Measurements from ENCODE around the gene FAM241B. TPM values are rescaled to one million over a fixed set of nuclear protein-coding genes. Genes with fewer than 3 reads are reported as not detected.

FAM241B gene
- polyA plus RNA-seq, 1 of the 3 experiments (the other 2 are of a cell fraction): 16.0 TPM

GRCh38 chr10:69616358-69616757, 13.7 kb upstream of the FAM241B start:
- TF ChIP-seq IRF3 (IDR thresholded peaks at IDR 0.05; ENCODE audit: low read depth, low read length) (no peak), MAX (IDR thresholded peaks at IDR 0.05; ENCODE audit: low read depth) (no peak), SIN3A (IDR thresholded peaks at IDR 0.05; ENCODE audit: borderline replicate concordance, low read depth, low read length) (no peak), NRF1 (IDR thresholded peaks at IDR 0.05; ENCODE audit: low read depth, low read length) (no peak), REST (IDR thresholded peaks at IDR 0.05; ENCODE audit: low read depth, low read length) (no peak), SMC3 (IDR thresholded peaks at IDR 0.05; ENCODE audit: low read depth, low read length) (no peak), ELF1 (IDR thresholded peaks at IDR 0.05) (no peak), RXRA (IDR thresholded peaks at IDR 0.05; ENCODE audit: borderline replicate concordance, low read depth) (no peak), CHD2 (IDR thresholded peaks at IDR 0.05; ENCODE audit: low read length, partially characterized antibody) (no peak), USF2 (IDR thresholded peaks at IDR 0.05; ENCODE audit: borderline replicate concordance, low read depth, low read length) (no peak), EZH2phosphoT487 (IDR thresholded peaks at IDR 0.05; ENCODE audit: borderline replicate concordance, low read depth) (no peak), NFIC (IDR thresholded peaks at IDR 0.05; ENCODE audit: borderline replicate concordance) (no peak), TEAD4 (IDR thresholded peaks at IDR 0.05; ENCODE audit: borderline replicate concordance, insufficient read depth) (no peak), CTCF (IDR thresholded peaks at IDR 0.05) (no peak), YY1 (IDR thresholded peaks at IDR 0.05; ENCODE audit: low read depth) (no peak), GATA2 (CRISPR knock-in tag; IDR thresholded peaks at IDR 0.05) (no peak), FOXJ3 (CRISPR knock-in tag; IDR thresholded peaks at IDR 0.05) (no peak), MXI1 (IDR thresholded peaks at IDR 0.05; ENCODE audit: low read depth, low read length) (no peak)
- CTCF ChIA-PET: interaction anchor here (1.0 kb wide), 3 partner anchors 13 to 341 kb away, joined by 3 read pairs; no protein-coding TSS in a partner anchor

More at GRCh38 chr10:69616358-69616757, 13.7 kb upstream of the FAM241B start:
- H3K36me3 ChIP-seq (replicated peaks in 1 of 2; ENCODE audit: control insufficient read depth in 1 of 2, insufficient read depth in 2 of 2, low read length in 1 of 2): no peaks in the 10 kb centered on the region
- H3K4me3 ChIP-seq (ENCODE audit: low read depth in 2 of 2, low read length in 1 of 2): no peak overlapping the region
- no peaks in the 10 kb centered on the region for H3K9me3 ChIP-seq
- H2AFZ ChIP-seq (ENCODE audit: low read depth): no peak overlapping the region
- H3K79me2 ChIP-seq (ENCODE audit: insufficient read depth): no peaks in the 10 kb centered on the region
- H3K9me2 ChIP-seq: no peaks in the 10 kb centered on the region
- no peak overlapping the region for H3K9ac ChIP-seq
- POLR2A ChIA-PET: no interaction called here
- peaks cover 23% of the 10 kb centered on the region; the same call in 1 of the 2 replicates for H3K27me3 ChIP-seq (ENCODE audit: insufficient read depth)
- no peaks in the 10 kb centered on the region for H4K20me1 ChIP-seq (ENCODE audit: insufficient read depth)
- 20% methylated on average over 4 of the region's 4 CpGs for WGBS (ENCODE audit: low lambda C conversion rate)
- no peak overlapping the region for H3K27ac ChIP-seq (ENCODE audit: low read depth in 2 of 2, low read length in 1 of 2)
- no peaks in the 10 kb centered on the region for H3K4me1 ChIP-seq (ENCODE audit: control insufficient read depth in 1 of 2, insufficient read depth in 2 of 2, low read depth in 1 of 2, low read length in 1 of 2)
- no peak for DNase-seq
- H3K4me2 ChIP-seq: no peak overlapping the region
- no peaks in the 10 kb centered on the region for H3F3A ChIP-seq (replicated peaks; ENCODE audit: insufficient read depth)

Measured in SK-N-SH (cell line).